A549 treated with AZD2906 at 1 μM for 4 hours (cell line): ENCODE data around the gene RABEPK. TPM values are rescaled to one million over a fixed set of nuclear protein-coding genes. Genes with fewer than 3 reads are reported as not detected.

Source experiments
- total RNA-seq: library from RNA; stranded (reverse); fragments of 200-300 nt; extraction: Qiagen RNA extraction; gene quantifications from 5 replicates; pipeline ENCODE4 v1.2.3, GENCODE V29; 2022

RABEPK gene
- 35.7 to 41.2 TPM (median 38.5 TPM) in 5 replicates for total RNA-seq

GRCh38 chr9:125200216-125201047, at the start of gene RABEPK:
Gene RABEPK (plus strand): TSS chr9:125200542. CDS start chr9:125203014, 2,472 bp downstream.

GRCh38 chr9:125189361-125190289, 10.7 kb upstream of the RABEPK start, which contains the start of gene PPP6C:
Gene PPP6C (minus strand): TSS chr9:125189803. CDS start chr9:125189718, 85 bp downstream.

GRCh38 chr9:125241000-125241862, 40.9 kb downstream of the RABEPK start, which contains the start of gene HSPA5:
Gene HSPA5 (minus strand): TSS chr9:125241343. CDS start chr9:125241126, 217 bp downstream.

GRCh38 chr9:125261501-125262293, 61.4 kb downstream of the RABEPK start, which contains the start of gene GAPVD1:
Gene GAPVD1 (plus strand): TSS chr9:125261826. CDS start chr9:125298922, 37,096 bp downstream.

Other genes with a start within 250 kb of the RABEPK start
- gene SCAI, start 57.0 kb upstream of the RABEPK start, total RNA-seq: 1.3 to 1.7 TPM (median 1.4 TPM) in 5 replicates
- gene PPP6C, start 10.7 kb upstream of the RABEPK start, total RNA-seq: 24.1 to 26.0 TPM (median 25.7 TPM) in 5 replicates
- 318 to 370 TPM (median 355 TPM) in 5 replicates for gene HSPA5, start 40.8 kb downstream of the RABEPK start, total RNA-seq
- 11.1 to 16.4 TPM (median 14.1 TPM) in 5 replicates for gene GAPVD1, start 61.3 kb downstream of the RABEPK start, total RNA-seq